Smooth muscle cell (in vitro differentiated cells): ENCODE data around the gene MOB3A. TPM values are rescaled to one million over a fixed set of nuclear protein-coding genes. Genes with fewer than 3 reads are reported as not detected.

Experiments
- DNase-seq: peaks from one replicate; lab custom pipeline; 2025; ENCODE audit not compliant: unreplicated experiment; lab: John Stamatoyannopoulos, UW
- H2AFZ ChIP-seq: fragments of 200-600 bp; sonication (generic); 2 replicates; pipeline ENCODE4 v1.6.0; 2016; ENCODE audit warnings: antibody characterized with exemption, low read depth, mild to moderate bottlenecking
- H3F3A ChIP-seq: fragments of 200-600 bp; sonication (generic); 2 replicates; pipeline ENCODE4 v1.6.0; 2017; ENCODE audit warnings: antibody characterized with exemption, low read depth
- H3K27ac ChIP-seq: fragments of 200-600 bp; sonication (generic); 2 replicates; pipeline ENCODE4 v1.5.1; 2016; ENCODE audit warnings: low read depth, mild to moderate bottlenecking
- H3K27me3 ChIP-seq: fragments of 200-600 bp; sonication (generic); 2 replicates; pipeline ENCODE4 v1.6.1; 2016; ENCODE audit warnings: low read depth, mild to moderate bottlenecking
- H3K36me3 ChIP-seq: fragments of 200-600 bp; sonication (generic); 2 replicates; pipeline ENCODE4 v1.5.1; 2016; ENCODE audit warnings: low read depth
- H3K4me1 ChIP-seq: fragments of 200-600 bp; sonication (generic); 2 replicates; pipeline ENCODE4 v1.5.1; 2016; ENCODE audit warnings: low read depth
- H3K4me2 ChIP-seq: fragments of 200-600 bp; sonication (generic); 2 replicates; pipeline ENCODE4 v1.6.0; 2016; ENCODE audit warnings: mild to moderate bottlenecking
- H3K4me3 ChIP-seq: fragments of 200-600 bp; sonication (generic); 2 replicates; pipeline ENCODE4 v1.5.1; 2016; ENCODE audit warnings: mild to moderate bottlenecking
- H3K79me2 ChIP-seq: fragments of 200-600 bp; sonication (generic); 2 replicates; pipeline ENCODE4 v1.6.0; 2016; ENCODE audit warnings: low read depth, mild to moderate bottlenecking
- H3K9ac ChIP-seq: fragments of 200-600 bp; sonication (generic); 2 replicates; pipeline ENCODE4 v1.6.0; 2016; ENCODE audit warnings: low read depth
- H3K9me3 ChIP-seq: fragments of 200-600 bp; sonication (generic); replicated peaks from 2 replicates; pipeline ENCODE4 v1.5.1; 2016; ENCODE audit warnings: low read depth
- H4K20me1 ChIP-seq: fragments of 200-600 bp; sonication (generic); 2 replicates; pipeline ENCODE4 v1.6.0; 2016; ENCODE audit warnings: low read depth
- CTCF ChIP-seq: fragments of 200-600 bp; sonication (generic); IDR thresholded peaks from 2 replicates; pipeline ENCODE4 v1.5.1; 2017; ENCODE audit warnings: borderline replicate concordance, mild to moderate bottlenecking, antibody characterized with exemption; ENCODE audit not compliant: insufficient read depth, poor library complexity, severe bottlenecking
- WGBS: methylation state at CpG from one replicate; pipeline ENCODE4 v1.1.7; 2016; ENCODE audit warnings: low lambda C conversion rate; 5-methylcytosine and 5-hydroxymethylcytosine counted together
- polyA plus RNA-seq: library from polyadenylated mRNA; unstranded; fragments of >200 nt; fragmentation: Nextera tagmentation; extraction: Ambion mirVana; gene quantifications from 2 replicates; pipeline ENCODE4 v1.2.1, GENCODE V29; 2016
- total RNA-seq: library from RNA; depleted of rRNA; stranded (reverse); fragments of >200 nt; gene quantifications from 2 replicates; pipeline ENCODE4 v1.2.3, GENCODE V29; 2014

The MOB3A gene
- total and polyA plus RNA-seq, 2 experiments from 2014 or later: 11.2 to 23.8 TPM

- H3K4me1 ChIP-seq: no peaks in the 10 kb centered on the region
- WGBS: 96% methylated on average over 23 of the region's 23 CpGs
- peaks cover 100% of the 10 kb centered on the region for H4K20me1 ChIP-seq
- no peaks in the 10 kb centered on the region for H3K27me3 ChIP-seq
- H3K4me3 ChIP-seq: no peak overlapping the region
- TF ChIP-seq CTCF: no peak
- no peak overlapping the region for H3K27ac ChIP-seq
- H3K36me3 ChIP-seq: no peaks in the 10 kb centered on the region
- H3K9me3 ChIP-seq: no peaks in the 10 kb centered on the region
- no peak overlapping the region for H2AFZ ChIP-seq
- no peak for DNase-seq
- H3K4me2 ChIP-seq: no peak overlapping the region
- H3K79me2 ChIP-seq: peaks cover 87% of the 10 kb centered on the region
- H3F3A ChIP-seq: no peaks in the 10 kb centered on the region
- H3K9ac ChIP-seq: no peak overlapping the region
Measured at GRCh38 chr19:2136796-2137195, 40.7 kb upstream of the MOB3A start.

GRCh38 chr19:2135474-2136402 lies 39.6 kb upstream of the MOB3A start:
- H3K4me2 ChIP-seq: no peak overlapping the region
- H3K4me3 ChIP-seq: no peak overlapping the region
- WGBS: 98% methylated on average over 37 of the region's 50 CpGs
- H3K79me2 ChIP-seq: peaks cover 76% of the 10 kb centered on the region
- H3K27ac ChIP-seq: no peak overlapping the region
- no peak overlapping the region for H2AFZ ChIP-seq
- TF ChIP-seq CTCF: no peak
- no peaks in the 10 kb centered on the region for H3K27me3 ChIP-seq
- no peaks in the 10 kb centered on the region for H3F3A ChIP-seq
- H3K4me1 ChIP-seq: no peaks in the 10 kb centered on the region
- no peak overlapping the region for H3K9ac ChIP-seq
- no peaks in the 10 kb centered on the region for H3K36me3 ChIP-seq
- H4K20me1 ChIP-seq: peaks cover 99% of the 10 kb centered on the region
- H3K9me3 ChIP-seq: no peaks in the 10 kb centered on the region
- no peak for DNase-seq

- no peaks in the 10 kb centered on the region for H3K4me1 ChIP-seq
- H3K9ac ChIP-seq: no peak overlapping the region
- no peaks in the 10 kb centered on the region for H3K27me3 ChIP-seq
- no peaks in the 10 kb centered on the region for H3K9me3 ChIP-seq
- H3K27ac ChIP-seq: no peak overlapping the region
- no peak overlapping the region for H3K4me2 ChIP-seq
- H3K4me3 ChIP-seq: no peak overlapping the region
- peaks cover 55% of the 10 kb centered on the region for H3K79me2 ChIP-seq
- WGBS: 98% methylated on average over 19 of the region's 19 CpGs
- no peak for TF ChIP-seq CTCF
- no peaks in the 10 kb centered on the region for H3F3A ChIP-seq
- H2AFZ ChIP-seq: no peak overlapping the region
- DNase-seq: no peak
- H3K36me3 ChIP-seq: no peaks in the 10 kb centered on the region
- H4K20me1 ChIP-seq: peaks cover 93% of the 10 kb centered on the region
Measured at GRCh38 chr19:2132731-2133490, 36.8 kb upstream of the MOB3A start.
